Measurements from ENCODE around the gene SAP25. TPM values are rescaled to one million over a fixed set of nuclear protein-coding genes. Genes with fewer than 3 reads are reported as not detected.

SAP25 gene
- total RNA-seq, 1 experiment from 2014 or later: 2.0 TPM

- Mint-ChIP-seq H3K27me3 (ENCODE audit: insufficient read depth, unreplicated experiment) (no peaks in the 10 kb centered on the region), H3K9me3 (ENCODE audit: unreplicated experiment) (no peaks in the 10 kb centered on the region)
- intact Hi-C loops (cut with micrococcal nuclease; ENCODE audit: unreplicated experiment): loop anchor here (1.0 to 2.0 kb wide), 6 partner anchors 18 to 121 kb away; partner anchors contain the start of genes FBXO24, GNB2 and LRCH4
Observed at GRCh38 chr7:100604028-100604975, 30.6 kb upstream of the SAP25 start.

GRCh38 chr7:100603726-100604027 lies 30.0 kb upstream of the SAP25 start:
- no peaks in the 10 kb centered on the region for H3K9me3 ChIP-seq
- H3K36me3 Mint-ChIP-seq (ENCODE audit: insufficient read depth, unreplicated experiment): peaks cover 14% of the 10 kb centered on the region
- H3K4me1 Mint-ChIP-seq (ENCODE audit: low read depth, unreplicated experiment): no peaks in the 10 kb centered on the region
- DNase-seq: no peak
- H3K36me3 ChIP-seq (ENCODE audit: control insufficient read depth, insufficient read depth, low read length): no peaks in the 10 kb centered on the region
- CTCF ChIA-PET: interaction anchor here (0.6 to 1.5 kb wide), 4 partner anchors 15 to 148 kb away, joined by 3 to 5 read pairs (median 4); partner anchors contain the start of gene FBXO24
- H3K4me1 ChIP-seq: peaks cover 16% of the 10 kb centered on the region
- intact Hi-C loops (cut with micrococcal nuclease; ENCODE audit: unreplicated experiment): loop anchor here (1.0 to 2.0 kb wide), 6 partner anchors 17 to 122 kb away; partner anchors contain the start of genes FBXO24, GNB2 and LRCH4
- no peak overlapping the region for H3K27ac Mint-ChIP-seq (ENCODE audit: unreplicated experiment)
- no TSS peak for BruUV-seq (replicated peaks)
- POLR2A ChIA-PET: interaction anchor here (0.9 to 1.5 kb wide), 2 partner anchors 9 to 17 kb away, joined by 3 to 5 read pairs; partner anchors contain the start of genes FBXO24 and MOSPD3
- H3K27me3 Mint-ChIP-seq (ENCODE audit: insufficient read depth, unreplicated experiment): no peaks in the 10 kb centered on the region
- H3K4me3 ChIP-seq (ENCODE audit: low read depth, low read length): no peak overlapping the region
- no peaks in the 10 kb centered on the region for H3K9me3 Mint-ChIP-seq (ENCODE audit: unreplicated experiment)
- no peak for TF ChIP-seq CTCF (IDR thresholded peaks at IDR 0.05; ENCODE audit: insufficient read depth in 1 of 2, low read depth in 1 of 2, low read length in 1 of 2, severe bottlenecking in 1 of 2, unreplicated experiment in 1 of 2)
- H3K27me3 ChIP-seq (replicated peaks; ENCODE audit: control insufficient read depth, insufficient read depth, low read length): no peaks in the 10 kb centered on the region
- H3K4me3 Mint-ChIP-seq (ENCODE audit: unreplicated experiment): peak overlapping the region; percentile 91

More at GRCh38 chr7:100604028-100604975, 30.6 kb upstream of the SAP25 start:
- peak overlapping the region; percentile 74 for H3K27ac Mint-ChIP-seq (ENCODE audit: unreplicated experiment)
- Histone ChIP-seq H3K4me1 (peaks cover 16% of the 10 kb centered on the region), H3K9me3 (no peaks in the 10 kb centered on the region), H3K36me3 (ENCODE audit: control insufficient read depth, insufficient read depth, low read length) (no peaks in the 10 kb centered on the region), H3K4me3 (ENCODE audit: low read depth, low read length) (peak overlapping the region; percentile 67), H3K27me3 (replicated peaks; ENCODE audit: control insufficient read depth, insufficient read depth, low read length) (no peaks in the 10 kb centered on the region)
- no TSS peak for BruUV-seq (replicated peaks)
- no peaks in the 10 kb centered on the region for H3K4me1 Mint-ChIP-seq (ENCODE audit: low read depth, unreplicated experiment)
- peak overlapping the region; percentile 91 for H3K4me3 Mint-ChIP-seq (ENCODE audit: unreplicated experiment)
- ChIA-PET POLR2A (interaction anchor here (0.9 to 1.8 kb wide), 3 partner anchors 8 to 19 kb away, joined by 3 to 10 read pairs (median 5); partner anchors contain the start of genes FBXO24, LRCH4 and MOSPD3), CTCF (interaction anchor here (0.6 to 2.2 kb wide), 5 partner anchors 18 to 149 kb away, joined by 3 to 10 read pairs (median 6); partner anchors contain the start of genes FBXO24 and LRCH4)
- H3K36me3 Mint-ChIP-seq (ENCODE audit: insufficient read depth, unreplicated experiment): peaks cover 14% of the 10 kb centered on the region
- DNase-seq: peak; percentile 86 to 89
- TF ChIP-seq CTCF (IDR thresholded peaks at IDR 0.05; ENCODE audit: insufficient read depth in 1 of 2, low read depth in 1 of 2, low read length in 1 of 2, severe bottlenecking in 1 of 2, unreplicated experiment in 1 of 2): peak; percentile 54 to 74

All from Caco-2 (cell line).